CD8-positive, alpha-beta memory T cell (primary cell): Measurements from ENCODE around the gene TMEM87A. TPM values are rescaled to one million over a fixed set of nuclear protein-coding genes. Genes with fewer than 3 reads are reported as not detected.
"Not testable (repeated sequence)": the region's sequence is repeated elsewhere in the genome, so short reads cannot be mapped to it uniquely, and the experiment has no call there.

Experiments
- CTCF ChIA-PET: fragments of 350-600 bp; sonication (Branson Sonifier 250); formaldehyde crosslinking; loops from one replicate; lab custom pipeline; 2021; ENCODE audit warnings: antibody characterized with exemption; lab: Charles Lee
- POLR2A ChIA-PET: fragments of 350-600 bp; sonication (Branson Sonifier 250); formaldehyde crosslinking; loops from one replicate; lab custom pipeline; 2021; ENCODE audit warnings: antibody characterized with exemption; lab: Charles Lee
- DNase-seq, 5 donors: peaks; one replicate each; pipeline versions ENCODE4 v3.0.0 to v3.0.0-alpha.2; 2020 to 2022; ENCODE audit warnings: mixed read lengths in 1 of 5
- H3K27ac ChIP-seq: one replicate; pipeline ENCODE4 v1.7.0; 2013; ENCODE audit warnings: low read depth, mild to moderate bottlenecking, low read length, moderate library complexity
- H3K27me3 ChIP-seq: 2 replicates; pipeline ENCODE4 v1.7.0; 2013; ENCODE audit warnings: low read length, mild to moderate bottlenecking; ENCODE audit not compliant: insufficient read depth, poor library complexity, severe bottlenecking
- H3K36me3 ChIP-seq: 2 replicates; pipeline ENCODE4 v1.7.0; 2013; ENCODE audit warnings: mild to moderate bottlenecking, low read length, moderate library complexity; ENCODE audit not compliant: insufficient read depth
- H3K4me1 ChIP-seq: 2 replicates; pipeline ENCODE4 v1.7.0; 2013; ENCODE audit warnings: mild to moderate bottlenecking, low read length, moderate library complexity; ENCODE audit not compliant: insufficient read depth
- H3K4me3 ChIP-seq: 2 replicates; pipeline ENCODE4 v1.7.0; 2013; ENCODE audit warnings: mild to moderate bottlenecking, low read length
- H3K9me3 ChIP-seq: 2 replicates; pipeline ENCODE4 v1.7.0; 2013; ENCODE audit warnings: mild to moderate bottlenecking, low read length
- H3K27ac Mint-ChIP-seq, 8 donors: one replicate each; pipeline ENCODE4 v1.8.0; 2020 to 2021; ENCODE audit warnings: mixed read lengths in 8 of 8, mild to moderate bottlenecking in 6 of 8, inconsistent platforms in 3 of 8, moderate library complexity in 3 of 8
- H3K27me3 Mint-ChIP-seq, 2 donors: one replicate each; pipeline ENCODE4 v1.8.0; 2020 to 2021; ENCODE audit warnings: mixed read lengths in 2 of 2, mild to moderate bottlenecking in 1 of 2, moderate library complexity in 1 of 2
- H3K36me3 Mint-ChIP-seq, 3 donors: one replicate each; pipeline ENCODE4 v1.8.0; 2020 to 2021; ENCODE audit warnings: mixed read lengths in 3 of 3, inconsistent platforms in 1 of 3, mild to moderate bottlenecking in 1 of 3
- H3K4me1 Mint-ChIP-seq, 3 donors: one replicate each; pipeline ENCODE4 v1.8.0; 2020 to 2021; ENCODE audit warnings: mixed read lengths in 3 of 3, inconsistent platforms in 1 of 3, mild to moderate bottlenecking in 1 of 3
- H3K4me3 Mint-ChIP-seq, 7 donors: one replicate each; pipeline ENCODE4 v1.8.0; 2020 to 2021; ENCODE audit warnings: mixed read lengths in 7 of 7, mild to moderate bottlenecking in 6 of 7, moderate library complexity in 4 of 7, inconsistent platforms in 2 of 7
- H3K9me3 Mint-ChIP-seq, 5 donors: one replicate each; pipeline ENCODE4 v1.8.0; 2020 to 2022; ENCODE audit warnings: mixed read lengths in 5 of 5, mild to moderate bottlenecking in 3 of 5, moderate library complexity in 2 of 5, inconsistent platforms in 1 of 5
- polyA plus RNA-seq: library from polyadenylated mRNA; unstranded; fragments of 300-500 nt; fragmentation: Illumina TruSeq; gene quantifications from one replicate; pipeline ENCODE4 v1.2.3, GENCODE V29; 2021
- total RNA-seq, 2 experiments: library from RNA; stranded (reverse); gene quantifications; one replicate each; pipeline ENCODE4 v1.2.3, GENCODE V29; 2021

TMEM87A gene
- total and polyA plus RNA-seq, 3 experiments from 2014 or later = 44.6 to 66.3 (median 47.2) TPM

- H3K4me3 Mint-ChIP-seq, CTCF ChIA-PET, H3K4me3 ChIP-seq, POLR2A ChIA-PET, H3K27ac ChIP-seq, H3K9me3 ChIP-seq, H3K4me1 ChIP-seq, H3K36me3 ChIP-seq, DNase-seq, H3K27me3 ChIP-seq, H3K27me3 Mint-ChIP-seq, H3K4me1 Mint-ChIP-seq, H3K27ac Mint-ChIP-seq: not testable (repeated sequence)
- peaks cover 25 to 43% (median 33%) of the 10 kb centered on the region in 3 donors for H3K36me3 Mint-ChIP-seq
- H3K9me3 Mint-ChIP-seq = peaks cover 0 to 15% (median 6%) of the 10 kb centered on the region in 5 donors
Observed at GRCh38 chr15:42301004-42301403, 27.8 kb upstream of the TMEM87A start.

GRCh38 chr15:42289166-42289565 lies 15.9 kb upstream of the TMEM87A start:
- Mint-ChIP-seq H3K4me1 (no peaks in the 10 kb centered on the region), H3K27me3 (no peaks in the 10 kb centered on the region), H3K27ac (no peak overlapping the region), H3K9me3 (no peaks in the 10 kb centered on the region), H3K36me3 (peaks cover 8 to 81% (median 36%) of the 10 kb centered on the region in 3 donors), H3K4me3 (no peak overlapping the region)
- Histone ChIP-seq H3K4me3 (no peak overlapping the region), H3K27ac (no peak overlapping the region), H3K36me3 (peaks cover 7% of the 10 kb centered on the region), H3K27me3 (no peaks in the 10 kb centered on the region), H3K9me3 (no peaks in the 10 kb centered on the region), H3K4me1 (no peaks in the 10 kb centered on the region)
- POLR2A ChIA-PET = no interaction called here
- CTCF ChIA-PET = no interaction called here
- DNase-seq = no peak

GRCh38 chr15:42287931-42288330 lies 14.7 kb upstream of the TMEM87A start:
- Mint-ChIP-seq H3K4me3 (no peak overlapping the region), H3K27me3 (no peaks in the 10 kb centered on the region), H3K36me3 (peaks cover 5 to 84% (median 37%) of the 10 kb centered on the region in 3 donors), H3K27ac (no peak overlapping the region), H3K4me1 (no peaks in the 10 kb centered on the region), H3K9me3 (no peaks in the 10 kb centered on the region)
- H3K27me3 ChIP-seq = no peaks in the 10 kb centered on the region
- H3K4me3 ChIP-seq = no peak overlapping the region
- ChIA-PET CTCF (no interaction called here), POLR2A (no interaction called here)
- no peaks in the 10 kb centered on the region for H3K9me3 ChIP-seq
- peaks cover 14% of the 10 kb centered on the region for H3K36me3 ChIP-seq
- H3K4me1 ChIP-seq = no peaks in the 10 kb centered on the region
- H3K27ac ChIP-seq = no peak overlapping the region
- DNase-seq = no peak

- no peak overlapping the region for H3K4me3 ChIP-seq
- no peaks in the 10 kb centered on the region for H3K4me1 ChIP-seq
- H3K36me3 ChIP-seq = peaks cover 10% of the 10 kb centered on the region
- DNase-seq = no peak
- CTCF ChIA-PET = interaction anchor here (0.9 kb wide), 1 partner anchor 11 kb away, joined by 4 read pairs; no protein-coding TSS in a partner anchor
- Mint-ChIP-seq H3K4me1 (no peaks in the 10 kb centered on the region), H3K27me3 (no peaks in the 10 kb centered on the region), H3K4me3 (no peak overlapping the region), H3K36me3 (peaks cover 0 to 82% (median 25%) of the 10 kb centered on the region in 3 donors), H3K9me3 (no peaks in the 10 kb centered on the region), H3K27ac (no peak overlapping the region)
- no peak overlapping the region for H3K27ac ChIP-seq
- POLR2A ChIA-PET = no interaction called here
- H3K27me3 ChIP-seq = no peaks in the 10 kb centered on the region
- no peaks in the 10 kb centered on the region for H3K9me3 ChIP-seq
Observed at GRCh38 chr15:42286445-42287029, 13.3 kb upstream of the TMEM87A start.

GRCh38 chr15:42285034-42285433 lies 11.8 kb upstream of the TMEM87A start:
- Histone ChIP-seq H3K4me3 (no peak overlapping the region), H3K27ac (no peak overlapping the region), H3K36me3 (peaks cover 16% of the 10 kb centered on the region), H3K4me1 (no peaks in the 10 kb centered on the region), H3K9me3 (no peaks in the 10 kb centered on the region), H3K27me3 (no peaks in the 10 kb centered on the region)
- H3K9me3 Mint-ChIP-seq = no peaks in the 10 kb centered on the region
- no peaks in the 10 kb centered on the region for H3K4me1 Mint-ChIP-seq
- H3K4me3 Mint-ChIP-seq = no peak overlapping the region
- no peak for DNase-seq
- ChIA-PET POLR2A (no interaction called here), CTCF (no interaction called here)
- peaks cover 0 to 82% (median 18%) of the 10 kb centered on the region in 3 donors for H3K36me3 Mint-ChIP-seq
- no peak overlapping the region for H3K27ac Mint-ChIP-seq
- H3K27me3 Mint-ChIP-seq = no peaks in the 10 kb centered on the region

- ChIA-PET CTCF (no interaction called here), POLR2A (no interaction called here)
- H3K4me1 ChIP-seq = no peaks in the 10 kb centered on the region
- H3K4me3 ChIP-seq = no peak overlapping the region
- no peaks in the 10 kb centered on the region for H3K9me3 ChIP-seq
- Mint-ChIP-seq H3K4me3 (no peak overlapping the region), H3K9me3 (no peaks in the 10 kb centered on the region), H3K27me3 (no peaks in the 10 kb centered on the region), H3K36me3 (peaks cover 0 to 82% (median 18%) of the 10 kb centered on the region in 3 donors), H3K4me1 (no peaks in the 10 kb centered on the region), H3K27ac (no peak overlapping the region)
- DNase-seq = no peak
- no peaks in the 10 kb centered on the region for H3K27me3 ChIP-seq
- H3K27ac ChIP-seq = no peak overlapping the region
- H3K36me3 ChIP-seq = peaks cover 16% of the 10 kb centered on the region
Observed at GRCh38 chr15:42284551-42284950, 11.3 kb upstream of the TMEM87A start.

- peaks cover 16% of the 10 kb centered on the region for H3K36me3 ChIP-seq
- no peak for DNase-seq
- H3K4me3 ChIP-seq = no peak overlapping the region
- Mint-ChIP-seq H3K9me3 (no peaks in the 10 kb centered on the region), H3K36me3 (peaks cover 0 to 82% (median 11%) of the 10 kb centered on the region in 3 donors), H3K27ac (no peak overlapping the region), H3K27me3 (no peaks in the 10 kb centered on the region), H3K4me3 (no peak overlapping the region), H3K4me1 (no peaks in the 10 kb centered on the region)
- H3K9me3 ChIP-seq = no peaks in the 10 kb centered on the region
- CTCF ChIA-PET = no interaction called here
- POLR2A ChIA-PET = no interaction called here
- no peak overlapping the region for H3K27ac ChIP-seq
- H3K4me1 ChIP-seq = no peaks in the 10 kb centered on the region
- no peaks in the 10 kb centered on the region for H3K27me3 ChIP-seq
Observed at GRCh38 chr15:42283671-42284070, 10.4 kb upstream of the TMEM87A start.

- H3K27me3 Mint-ChIP-seq = no peaks in the 10 kb centered on the region
- Histone ChIP-seq H3K4me3 (no peak overlapping the region), H3K36me3 (peaks cover 16% of the 10 kb centered on the region), H3K4me1 (no peaks in the 10 kb centered on the region), H3K27me3 (no peaks in the 10 kb centered on the region), H3K27ac (no peak overlapping the region), H3K9me3 (no peaks in the 10 kb centered on the region)
- peaks cover 0 to 81% (median 13%) of the 10 kb centered on the region in 3 donors for H3K36me3 Mint-ChIP-seq
- POLR2A ChIA-PET = no interaction called here
- no peaks in the 10 kb centered on the region for H3K9me3 Mint-ChIP-seq
- no peak overlapping the region for H3K27ac Mint-ChIP-seq
- CTCF ChIA-PET = interaction anchor here (1.2 kb wide), 1 partner anchor 13 kb away, joined by 4 read pairs; no protein-coding TSS in a partner anchor
- H3K4me3 Mint-ChIP-seq = no peak overlapping the region
- H3K4me1 Mint-ChIP-seq = no peaks in the 10 kb centered on the region
- DNase-seq = no peak
Observed at GRCh38 chr15:42282926-42283325, 9.7 kb upstream of the TMEM87A start.
